HL-60 (cell line): Measurements from ENCODE around the gene ULBP2.

Source experiments
- DNase-seq, 2 experiments: peaks; one replicate each; pipeline ENCODE4 v3.0.0-alpha.2; 2010 to 2020; ENCODE audit warnings: low read depth in 1 of 2, low spot score in 1 of 2
- H3K27ac ChIP-seq: fragments of 250-450 bp; sonication (Bioruptor Pico); replicated peaks from 2 replicates; pipeline ENCODE4 v1.5.1; 2020; ENCODE audit warnings: mild to moderate bottlenecking, moderate library complexity
- H3K27me3 ChIP-seq: fragments of 250-450 bp; sonication (Bioruptor Pico); 2 replicates; pipeline ENCODE4 v1.5.1; 2021; ENCODE audit warnings: mild to moderate bottlenecking, moderate library complexity; ENCODE audit not compliant: insufficient read depth, poor library complexity, severe bottlenecking
- H3K4me3 ChIP-seq: replicated peaks from 2 replicates; pipeline ENCODE4 v1.5.1; 2011; ENCODE audit warnings: mild to moderate bottlenecking, control low read depth, low read length; ENCODE audit not compliant: insufficient read depth
- GABPA ChIP-seq: IDR thresholded peaks from 2 replicates; pipeline ENCODE4 v1.6.1; 2012; ENCODE audit warnings: low read depth
- POLR2AphosphoS5 ChIP-seq: IDR thresholded peaks from 2 replicates; pipeline ENCODE4 v1.6.1; 2012; ENCODE audit warnings: low read depth
- SPI1 ChIP-seq: IDR thresholded peaks from 2 replicates; pipeline ENCODE4 v1.6.1; 2012; ENCODE audit warnings: low read depth, mild to moderate bottlenecking, borderline replicate concordance
- TF ChIP-seq, protein P1 (sequence below): IDR thresholded peaks from 2 replicates; pipeline ENCODE4 v1.6.1; 2012; ENCODE audit warnings: low read depth; ENCODE audit not compliant: insufficient replicate concordance
- TF ChIP-seq, protein P2 (sequence below): IDR thresholded peaks from one replicate; pipeline ENCODE4 v1.5.1; 2011; ENCODE audit warnings: low read length, control low read depth, inconsistent platforms; ENCODE audit not compliant: insufficient read depth

The ULBP2 gene

GRCh38 chr6:149896491-149896890 lies 45.3 kb upstream of the ULBP2 start:
- TF ChIP-seq, protein P1, sequence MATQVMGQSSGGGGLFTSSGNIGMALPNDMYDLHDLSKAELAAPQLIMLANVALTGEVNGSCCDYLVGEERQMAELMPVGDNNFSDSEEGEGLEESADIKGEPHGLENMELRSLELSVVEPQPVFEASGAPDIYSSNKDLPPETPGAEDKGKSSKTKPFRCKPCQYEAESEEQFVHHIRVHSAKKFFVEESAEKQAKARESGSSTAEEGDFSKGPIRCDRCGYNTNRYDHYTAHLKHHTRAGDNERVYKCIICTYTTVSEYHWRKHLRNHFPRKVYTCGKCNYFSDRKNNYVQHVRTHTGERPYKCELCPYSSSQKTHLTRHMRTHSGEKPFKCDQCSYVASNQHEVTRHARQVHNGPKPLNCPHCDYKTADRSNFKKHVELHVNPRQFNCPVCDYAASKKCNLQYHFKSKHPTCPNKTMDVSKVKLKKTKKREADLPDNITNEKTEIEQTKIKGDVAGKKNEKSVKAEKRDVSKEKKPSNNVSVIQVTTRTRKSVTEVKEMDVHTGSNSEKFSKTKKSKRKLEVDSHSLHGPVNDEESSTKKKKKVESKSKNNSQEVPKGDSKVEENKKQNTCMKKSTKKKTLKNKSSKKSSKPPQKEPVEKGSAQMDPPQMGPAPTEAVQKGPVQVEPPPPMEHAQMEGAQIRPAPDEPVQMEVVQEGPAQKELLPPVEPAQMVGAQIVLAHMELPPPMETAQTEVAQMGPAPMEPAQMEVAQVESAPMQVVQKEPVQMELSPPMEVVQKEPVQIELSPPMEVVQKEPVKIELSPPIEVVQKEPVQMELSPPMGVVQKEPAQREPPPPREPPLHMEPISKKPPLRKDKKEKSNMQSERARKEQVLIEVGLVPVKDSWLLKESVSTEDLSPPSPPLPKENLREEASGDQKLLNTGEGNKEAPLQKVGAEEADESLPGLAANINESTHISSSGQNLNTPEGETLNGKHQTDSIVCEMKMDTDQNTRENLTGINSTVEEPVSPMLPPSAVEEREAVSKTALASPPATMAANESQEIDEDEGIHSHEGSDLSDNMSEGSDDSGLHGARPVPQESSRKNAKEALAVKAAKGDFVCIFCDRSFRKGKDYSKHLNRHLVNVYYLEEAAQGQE: no peak
- TF ChIP-seq GABPA (no peak), POLR2AphosphoS5 (no peak), SPI1 (no peak)
- TF ChIP-seq, protein P2, sequence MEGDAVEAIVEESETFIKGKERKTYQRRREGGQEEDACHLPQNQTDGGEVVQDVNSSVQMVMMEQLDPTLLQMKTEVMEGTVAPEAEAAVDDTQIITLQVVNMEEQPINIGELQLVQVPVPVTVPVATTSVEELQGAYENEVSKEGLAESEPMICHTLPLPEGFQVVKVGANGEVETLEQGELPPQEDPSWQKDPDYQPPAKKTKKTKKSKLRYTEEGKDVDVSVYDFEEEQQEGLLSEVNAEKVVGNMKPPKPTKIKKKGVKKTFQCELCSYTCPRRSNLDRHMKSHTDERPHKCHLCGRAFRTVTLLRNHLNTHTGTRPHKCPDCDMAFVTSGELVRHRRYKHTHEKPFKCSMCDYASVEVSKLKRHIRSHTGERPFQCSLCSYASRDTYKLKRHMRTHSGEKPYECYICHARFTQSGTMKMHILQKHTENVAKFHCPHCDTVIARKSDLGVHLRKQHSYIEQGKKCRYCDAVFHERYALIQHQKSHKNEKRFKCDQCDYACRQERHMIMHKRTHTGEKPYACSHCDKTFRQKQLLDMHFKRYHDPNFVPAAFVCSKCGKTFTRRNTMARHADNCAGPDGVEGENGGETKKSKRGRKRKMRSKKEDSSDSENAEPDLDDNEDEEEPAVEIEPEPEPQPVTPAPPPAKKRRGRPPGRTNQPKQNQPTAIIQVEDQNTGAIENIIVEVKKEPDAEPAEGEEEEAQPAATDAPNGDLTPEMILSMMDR: no peak
- no peaks in the 10 kb centered on the region for H3K27me3 ChIP-seq
- no peak overlapping the region for H3K27ac ChIP-seq
- no peak overlapping the region for H3K4me3 ChIP-seq
- no peak for DNase-seq

DNA sequence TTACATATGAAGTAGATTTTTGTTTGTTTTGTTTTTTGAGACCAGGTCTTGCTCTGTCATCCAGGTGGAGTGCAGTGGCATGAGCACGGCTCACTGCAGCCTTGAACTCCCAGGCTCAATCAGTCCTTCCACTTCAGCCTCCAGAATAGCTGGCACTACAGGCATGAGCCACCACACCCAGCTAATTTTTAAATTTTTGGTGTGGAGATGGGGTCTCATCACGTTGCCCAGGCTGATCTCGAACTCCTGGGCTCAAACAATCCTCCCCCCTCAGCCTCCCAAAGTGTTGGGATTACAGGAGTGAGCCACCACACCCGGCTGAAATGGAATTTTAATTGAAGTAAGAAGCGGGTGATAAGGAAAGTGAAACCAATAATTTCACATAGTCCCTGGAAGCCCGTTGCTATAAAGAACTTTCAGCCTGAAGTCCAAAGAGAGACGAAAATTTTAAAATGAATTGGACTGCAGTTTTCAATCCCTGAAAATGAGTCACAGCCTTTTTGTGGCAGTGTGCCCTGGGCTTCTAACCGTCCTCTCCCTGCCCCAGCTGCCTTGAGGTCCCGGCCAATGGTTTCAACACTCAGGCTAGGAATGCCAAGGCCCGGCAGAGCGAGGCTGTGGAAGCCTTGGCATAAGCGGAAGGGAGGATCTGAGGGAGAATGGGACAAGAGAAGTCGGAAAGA lies 44.7 kb upstream of the ULBP2 start:
- DNase-seq: no peak
- TF ChIP-seq, protein P2: no peak
- Histone ChIP-seq H3K27me3 (peaks cover 3% of the 10 kb centered on the region), H3K27ac (no peak overlapping the region), H3K4me3 (no peak overlapping the region)

GRCh38 chr6:149897855-149898744 lies 43.7 kb upstream of the ULBP2 start, which contains the start of gene RAET1E:
Gene RAET1E (minus strand): TSS chr6:149898113. CDS start chr6:149890901, 7,212 bp downstream.
- Histone ChIP-seq H3K27me3 (peaks cover 11% of the 10 kb centered on the region), H3K4me3 (no peak within 1 kb of the TSS), H3K27ac (no peak within 1 kb of the TSS)
- TF ChIP-seq SPI1 (no peak), POLR2AphosphoS5 (no peak), GABPA (no peak)
- TF ChIP-seq, protein P1: no peak
- TF ChIP-seq, protein P2: no peak
- no peak for DNase-seq
